ENCODE results near the gene CFAP74.

GRCh38 chr1:1921901-1922701 lies 81.5 kb downstream of the CFAP74 start:
- TF ChIP-seq CTCF (IDR thresholded peaks at IDR 0.05) (no peak), POLR2A (IDR thresholded peaks at IDR 0.05) (no peak)

All from testis (tissue), 2 donors.